Measurements from ENCODE around the gene SLC43A1. TPM values are rescaled to one million over a fixed set of nuclear protein-coding genes. Genes with fewer than 3 reads are reported as not detected.

Gene SLC43A1
- total and polyA plus RNA-seq, 3 experiments from 2014 or later, result 23.5 to 25.3 (median 24.2) TPM

DNA sequence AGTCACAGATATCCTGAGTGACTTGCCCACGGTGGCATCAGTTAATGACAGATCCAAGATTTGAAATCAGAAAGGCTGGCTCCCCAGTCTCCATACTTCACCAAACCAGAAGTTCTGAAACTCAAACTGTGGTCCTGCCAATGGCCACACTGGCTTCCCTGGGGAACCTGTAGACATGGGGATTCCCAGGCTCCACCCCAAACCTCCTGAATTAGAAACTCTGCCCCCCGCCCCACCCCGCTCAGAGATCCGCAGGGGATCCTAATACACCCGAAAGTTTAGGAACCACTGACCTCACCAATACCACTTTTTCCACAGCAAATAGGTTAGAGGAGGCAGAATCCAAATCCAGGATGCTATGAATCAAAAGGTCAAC is 39.8 kb downstream of the SLC43A1 start:
- CTCF ChIA-PET, result interaction anchor here (3.4 to 9.4 kb wide), 4 partner anchors 16 to 94 kb away, joined by 12 to 151 read pairs (median 54); partner anchors contain the start of genes RTN4RL2 and UBE2L6
- H3K4me3 Mint-ChIP-seq, result peak overlapping the region; percentile 80 to 91 (median 82)
- H3K36me3 ChIP-seq (ENCODE audit: insufficient read depth, low read length), result no peaks in the 10 kb centered on the region
- peak overlapping the region in 1 of 8 donors; percentile 33 for H3K27ac Mint-ChIP-seq
- H3K36me3 Mint-ChIP-seq, result no peaks in the 10 kb centered on the region
- POLR2A ChIA-PET, result no interaction called here
- no peak overlapping the region for H3K27ac ChIP-seq (ENCODE audit: low read depth, low read length)
- no peak for DNase-seq
- peaks cover 27% of the 10 kb centered on the region for H3K4me1 ChIP-seq (ENCODE audit: insufficient read depth, low read length)
- peaks cover 5% of the 10 kb centered on the region for H3K27me3 ChIP-seq (ENCODE audit: insufficient read depth, low read length, poor library complexity, severe bottlenecking)
- peak overlapping the region; percentile 47 for H3K4me3 ChIP-seq (ENCODE audit: low read length)
- H3K9me3 ChIP-seq (ENCODE audit: low read length), result no peaks in the 10 kb centered on the region
- H3K4me1 Mint-ChIP-seq, result peaks cover 25 to 51% (median 28%) of the 10 kb centered on the region in 3 donors
- H3K27me3 Mint-ChIP-seq, result peaks cover 3% of the 10 kb centered on the region in 2 donors
- H3K9me3 Mint-ChIP-seq, result no peaks in the 10 kb centered on the region

DNA sequence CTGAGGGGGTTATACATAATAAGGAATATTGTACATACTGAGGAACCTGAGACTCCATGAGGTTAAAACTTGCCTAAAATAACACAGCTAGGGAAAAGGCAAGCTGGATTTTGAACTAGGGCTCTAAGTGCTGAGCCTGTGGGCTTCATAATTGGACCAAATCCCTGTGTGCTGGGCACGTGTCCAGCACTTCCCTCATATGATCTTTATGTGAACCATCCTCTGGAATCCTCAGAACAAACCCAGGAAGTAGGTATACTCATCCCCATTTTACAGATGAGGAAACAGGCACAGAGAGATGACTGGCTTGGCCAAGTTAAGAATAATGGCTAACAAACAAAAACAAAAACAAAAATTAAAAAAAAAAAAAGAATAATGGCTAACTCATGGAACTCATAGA is 40.3 kb downstream of the SLC43A1 start:
- peak overlapping the region in 1 of 8 donors; percentile 33 for H3K27ac Mint-ChIP-seq
- no peak for DNase-seq

GRCh38 chr11:57474803-57475115 is 40.7 kb downstream of the SLC43A1 start:
- Histone ChIP-seq H3K4me1 (ENCODE audit: insufficient read depth, low read length) (peaks cover 27% of the 10 kb centered on the region), H3K36me3 (ENCODE audit: insufficient read depth, low read length) (no peaks in the 10 kb centered on the region), H3K27ac (ENCODE audit: low read depth, low read length) (no peak overlapping the region), H3K27me3 (ENCODE audit: insufficient read depth, low read length, poor library complexity, severe bottlenecking) (peaks cover 5% of the 10 kb centered on the region), H3K4me3 (ENCODE audit: low read length) (peak overlapping the region; percentile 28), H3K9me3 (ENCODE audit: low read length) (no peaks in the 10 kb centered on the region)
- Mint-ChIP-seq H3K27ac (peak overlapping the region in 1 of 8 donors; percentile 37), H3K27me3 (peaks cover 3% of the 10 kb centered on the region in 2 donors), H3K4me3 (peak overlapping the region in 6 of 7 donors; percentile 20 to 81 (median 53)), H3K4me1 (peaks cover 22 to 47% (median 22%) of the 10 kb centered on the region in 3 donors), H3K36me3 (no peaks in the 10 kb centered on the region), H3K9me3 (no peaks in the 10 kb centered on the region)
- ChIA-PET CTCF (interaction anchor here (1.0 to 8.7 kb wide), 5 partner anchors 16 to 129 kb away, joined by 3 to 78 read pairs (median 16); partner anchors contain the start of gene RTN4RL2), POLR2A (interaction anchor here (0.6 kb wide), 1 partner anchor 9 kb away, joined by 4 read pairs; no protein-coding TSS in a partner anchor)
- no peak for DNase-seq

More for the DNA sequence above, 40.3 kb downstream of the SLC43A1 start:
- H3K36me3 ChIP-seq (ENCODE audit: insufficient read depth, low read length), result no peaks in the 10 kb centered on the region
- POLR2A ChIA-PET, result no interaction called here
- peaks cover 27% of the 10 kb centered on the region for H3K4me1 ChIP-seq (ENCODE audit: insufficient read depth, low read length)
- peaks cover 5% of the 10 kb centered on the region for H3K27me3 ChIP-seq (ENCODE audit: insufficient read depth, low read length, poor library complexity, severe bottlenecking)
- Mint-ChIP-seq H3K4me1 (peaks cover 23 to 49% (median 25%) of the 10 kb centered on the region in 3 donors), H3K36me3 (no peaks in the 10 kb centered on the region), H3K4me3 (peak overlapping the region; percentile 34 to 91 (median 81)), H3K27me3 (peaks cover 3% of the 10 kb centered on the region in 2 donors), H3K9me3 (no peaks in the 10 kb centered on the region)
- CTCF ChIA-PET, result interaction anchor here (1.0 to 8.7 kb wide), 5 partner anchors 16 to 130 kb away, joined by 3 to 78 read pairs (median 16); partner anchors contain the start of gene RTN4RL2
- H3K9me3 ChIP-seq (ENCODE audit: low read length), result no peaks in the 10 kb centered on the region
- H3K4me3 ChIP-seq (ENCODE audit: low read length), result no peak overlapping the region
- no peak overlapping the region for H3K27ac ChIP-seq (ENCODE audit: low read depth, low read length)

GRCh38 chr11:57474017-57474802 is 41.3 kb downstream of the SLC43A1 start:
- ChIA-PET CTCF (interaction anchor here (1.0 to 8.7 kb wide), 5 partner anchors 15 to 129 kb away, joined by 3 to 78 read pairs (median 16); partner anchors contain the start of gene RTN4RL2), POLR2A (interaction anchor here (0.6 to 1.5 kb wide), 2 partner anchors 8 to 14 kb away, joined by 4 read pairs; partner anchors contain the start of gene RTN4RL2)
- Mint-ChIP-seq H3K36me3 (no peaks in the 10 kb centered on the region), H3K4me1 (peaks cover 22 to 44% (median 22%) of the 10 kb centered on the region in 3 donors), H3K27me3 (peaks cover 1 to 3% of the 10 kb centered on the region in 2 donors), H3K9me3 (no peaks in the 10 kb centered on the region), H3K4me3 (peak overlapping the region; percentile 34 to 90 (median 56)), H3K27ac (peak overlapping the region in 5 of 8 donors; percentile 11 to 84 (median 70))
- Histone ChIP-seq H3K27me3 (ENCODE audit: insufficient read depth, low read length, poor library complexity, severe bottlenecking) (peaks cover 5% of the 10 kb centered on the region), H3K4me3 (ENCODE audit: low read length) (peak overlapping the region; percentile 28), H3K36me3 (ENCODE audit: insufficient read depth, low read length) (no peaks in the 10 kb centered on the region), H3K4me1 (ENCODE audit: insufficient read depth, low read length) (peaks cover 27% of the 10 kb centered on the region), H3K27ac (ENCODE audit: low read depth, low read length) (no peak overlapping the region), H3K9me3 (ENCODE audit: low read length) (no peaks in the 10 kb centered on the region)
- peak; percentile 8 to 68 (median 36) for DNase-seq

GRCh38 chr11:57473285-57473841 is 42.1 kb downstream of the SLC43A1 start:
- DNase-seq, result no peak
- peaks cover 5% of the 10 kb centered on the region for H3K27me3 ChIP-seq (ENCODE audit: insufficient read depth, low read length, poor library complexity, severe bottlenecking)
- ChIA-PET CTCF (interaction anchor here (0.7 to 8.7 kb wide), 9 partner anchors 10 to 171 kb away, joined by 3 to 78 read pairs (median 5); partner anchors contain the start of gene RTN4RL2), POLR2A (interaction anchor here (1.5 kb wide), 1 partner anchor 13 kb away, joined by 4 read pairs; the partner anchor contains the start of gene RTN4RL2)
- no peaks in the 10 kb centered on the region for H3K9me3 ChIP-seq (ENCODE audit: low read length)
- H3K4me1 ChIP-seq (ENCODE audit: insufficient read depth, low read length), result peaks cover 27% of the 10 kb centered on the region
- H3K36me3 Mint-ChIP-seq, result no peaks in the 10 kb centered on the region
- H3K27me3 Mint-ChIP-seq, result peaks cover 3% of the 10 kb centered on the region in 2 donors
- H3K27ac Mint-ChIP-seq, result peak overlapping the region in 5 of 8 donors; percentile 47 to 91 (median 68)
- H3K4me3 ChIP-seq (ENCODE audit: low read length), result no peak overlapping the region
- H3K27ac ChIP-seq (ENCODE audit: low read depth, low read length), result no peak overlapping the region
- H3K9me3 Mint-ChIP-seq, result no peaks in the 10 kb centered on the region
- no peaks in the 10 kb centered on the region for H3K36me3 ChIP-seq (ENCODE audit: insufficient read depth, low read length)
- peak overlapping the region in 4 of 7 donors; percentile 10 to 60 (median 34) for H3K4me3 Mint-ChIP-seq
- peaks cover 22 to 44% (median 22%) of the 10 kb centered on the region in 3 donors for H3K4me1 Mint-ChIP-seq

- no peaks in the 10 kb centered on the region for H3K36me3 ChIP-seq (ENCODE audit: insufficient read depth, low read length)
- no peak overlapping the region for H3K27ac ChIP-seq (ENCODE audit: low read depth, low read length)
- H3K4me1 ChIP-seq (ENCODE audit: insufficient read depth, low read length), result peaks cover 27% of the 10 kb centered on the region
- Mint-ChIP-seq H3K4me3 (peak overlapping the region in 1 of 7 donors; percentile 51), H3K9me3 (no peaks in the 10 kb centered on the region), H3K4me1 (peaks cover 22 to 35% (median 22%) of the 10 kb centered on the region in 3 donors), H3K27ac (no peak overlapping the region), H3K36me3 (no peaks in the 10 kb centered on the region), H3K27me3 (peaks cover 0 to 5% of the 10 kb centered on the region in 2 donors)
- no peaks in the 10 kb centered on the region for H3K9me3 ChIP-seq (ENCODE audit: low read length)
- H3K27me3 ChIP-seq (ENCODE audit: insufficient read depth, low read length, poor library complexity, severe bottlenecking), result peaks cover 5% of the 10 kb centered on the region
- POLR2A ChIA-PET, result no interaction called here
- no peak overlapping the region for H3K4me3 ChIP-seq (ENCODE audit: low read length)
- CTCF ChIA-PET, result interaction anchor here (2.0 to 8.7 kb wide), 4 partner anchors 12 to 55 kb away, joined by 7 to 78 read pairs (median 17); partner anchors contain the start of gene RTN4RL2
- no peak for DNase-seq
Measured at GRCh38 chr11:57471496-57471895, 44.0 kb downstream of the SLC43A1 start.

- Mint-ChIP-seq H3K27me3 (peaks cover 0 to 5% of the 10 kb centered on the region in 2 donors), H3K27ac (no peak overlapping the region), H3K36me3 (no peaks in the 10 kb centered on the region), H3K4me1 (peaks cover 9 to 14% (median 9%) of the 10 kb centered on the region in 3 donors), H3K4me3 (no peak overlapping the region), H3K9me3 (no peaks in the 10 kb centered on the region)
- no peak overlapping the region for H3K27ac ChIP-seq (ENCODE audit: low read depth, low read length)
- no peak for DNase-seq
- ChIA-PET POLR2A (no interaction called here), CTCF (interaction anchor here (1.6 to 8.7 kb wide), 2 partner anchors 10 to 15 kb away, joined by 3 to 78 read pairs; partner anchors contain the start of gene RTN4RL2)
- H3K27me3 ChIP-seq (ENCODE audit: insufficient read depth, low read length, poor library complexity, severe bottlenecking), result no peaks in the 10 kb centered on the region
- no peaks in the 10 kb centered on the region for H3K36me3 ChIP-seq (ENCODE audit: insufficient read depth, low read length)
- peaks cover 6% of the 10 kb centered on the region for H3K4me1 ChIP-seq (ENCODE audit: insufficient read depth, low read length)
- H3K4me3 ChIP-seq (ENCODE audit: low read length), result no peak overlapping the region
- no peaks in the 10 kb centered on the region for H3K9me3 ChIP-seq (ENCODE audit: low read length)
Measured at GRCh38 chr11:57469268-57469667, 46.2 kb downstream of the SLC43A1 start.

All from CD8-positive, alpha-beta memory T cell (primary cell).